H4 (cell line): ENCODE data around the gene AP5Z1. TPM values are rescaled to one million over a fixed set of nuclear protein-coding genes. Genes with fewer than 3 reads are reported as not detected.

ENCODE experiments used
- DNase-seq: peaks from one replicate; pipeline ENCODE4 v3.0.0-alpha.2; 2015; ENCODE audit warnings: low spot score
- total RNA-seq: library from RNA; depleted of rRNA; stranded (reverse); fragments of >200 nt; shearing (Covaris generic); gene quantifications from 2 replicates; pipeline ENCODE4 v1.2.3, GENCODE V29; 2014; rRNA removed

AP5Z1 gene
- total RNA-seq, 1 experiment from 2014 or later = 14.6 TPM

GRCh38 chr7:4838626-4839334, 63.4 kb downstream of the AP5Z1 start:
- no peak for DNase-seq

DNA sequence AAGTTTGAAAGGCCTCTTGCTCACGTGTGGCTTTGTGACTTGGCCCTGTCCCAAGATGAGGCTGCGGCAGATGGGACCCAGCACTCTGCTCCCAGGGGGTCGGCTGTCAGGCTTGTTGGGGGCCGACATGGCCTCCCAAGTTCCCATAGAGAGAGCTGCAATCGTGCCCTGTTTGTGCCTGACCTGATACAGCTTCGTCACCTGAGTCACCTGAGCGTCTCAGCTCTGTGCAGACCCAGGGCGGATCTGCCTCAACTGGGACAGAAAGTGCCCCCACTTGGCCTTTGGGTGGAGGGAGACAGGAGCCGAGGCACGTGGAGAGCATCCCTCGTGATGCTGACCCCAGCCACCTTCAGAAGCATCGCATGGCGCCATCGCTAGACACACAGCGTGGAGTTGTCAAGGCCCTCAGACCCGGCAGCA, 64.7 kb downstream of the AP5Z1 start:
- peak; percentile 14 for DNase-seq

Other genes starting within 250 kb of the AP5Z1 start
- gene FOXK1, start 93.3 kb upstream of the AP5Z1 start, total RNA-seq = 11.9 and 12.8 TPM in 2 replicates
- 0.02 TPM in 1 of 2 replicates, not detected in the other for gene PAPOLB, start 86.4 kb downstream of the AP5Z1 start, total RNA-seq
- gene RADIL, start 108.1 kb downstream of the AP5Z1 start, total RNA-seq = 1.3 and 1.4 TPM in 2 replicates
- not detected in 2 replicates for gene MMD2, start 183.6 kb downstream of the AP5Z1 start, total RNA-seq